GM19238 (cell line): ENCODE data around the gene TBC1D14.

Experiments used
- DNase-seq: peaks from one replicate; pipeline ENCODE4 v3.0.0; 2011; ENCODE audit warnings: low spot score; ENCODE audit not compliant: insufficient read length

The TBC1D14 gene

GRCh38 chr4:6992728-6993677 is 83.4 kb downstream of the TBC1D14 start:
- DNase-seq = no peak

GRCh38 chr4:6996481-6996880 is 86.9 kb downstream of the TBC1D14 start:
- no peak for DNase-seq

- no peak for DNase-seq
Measured at GRCh38 chr4:6999172-7000086, 89.8 kb downstream of the TBC1D14 start.

- no peak for DNase-seq
Measured at GRCh38 chr4:7000421-7001176, 91.0 kb downstream of the TBC1D14 start.

DNA sequence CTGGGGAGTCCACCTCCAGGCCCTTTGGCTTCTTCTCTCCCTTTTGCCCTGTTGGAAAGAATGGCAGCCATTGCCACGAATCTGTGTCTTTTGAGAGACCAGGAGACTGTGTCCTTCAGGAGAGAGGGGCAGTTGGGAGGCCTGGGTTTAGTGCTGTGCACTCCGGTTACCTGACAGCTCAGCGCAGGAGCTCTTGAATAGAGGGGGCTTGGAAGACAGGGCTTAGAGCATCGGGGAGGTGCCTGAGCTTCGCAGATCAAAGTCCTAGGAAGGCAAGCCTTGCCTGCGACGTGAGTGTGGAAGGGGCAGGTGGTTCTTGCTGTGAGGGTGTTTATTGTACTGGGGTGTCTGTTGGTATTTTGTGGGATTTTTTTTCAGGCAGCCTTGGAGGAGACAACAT is 91.6 kb downstream of the TBC1D14 start:
- no peak for DNase-seq

- DNase-seq = no peak
Measured at GRCh38 chr4:7002336-7002735, 92.7 kb downstream of the TBC1D14 start.

- no peak for DNase-seq
Measured at GRCh38 chr4:7003176-7003878, 93.7 kb downstream of the TBC1D14 start.

GRCh38 chr4:7003879-7004240 is 94.2 kb downstream of the TBC1D14 start:
- no peak for DNase-seq

GRCh38 chr4:7004331-7004730 is 94.7 kb downstream of the TBC1D14 start:
- no peak for DNase-seq

GRCh38 chr4:7005571-7005970 is 95.9 kb downstream of the TBC1D14 start:
- no peak for DNase-seq

- no peak for DNase-seq
Measured at GRCh38 chr4:7006411-7006810, 96.8 kb downstream of the TBC1D14 start.

DNA sequence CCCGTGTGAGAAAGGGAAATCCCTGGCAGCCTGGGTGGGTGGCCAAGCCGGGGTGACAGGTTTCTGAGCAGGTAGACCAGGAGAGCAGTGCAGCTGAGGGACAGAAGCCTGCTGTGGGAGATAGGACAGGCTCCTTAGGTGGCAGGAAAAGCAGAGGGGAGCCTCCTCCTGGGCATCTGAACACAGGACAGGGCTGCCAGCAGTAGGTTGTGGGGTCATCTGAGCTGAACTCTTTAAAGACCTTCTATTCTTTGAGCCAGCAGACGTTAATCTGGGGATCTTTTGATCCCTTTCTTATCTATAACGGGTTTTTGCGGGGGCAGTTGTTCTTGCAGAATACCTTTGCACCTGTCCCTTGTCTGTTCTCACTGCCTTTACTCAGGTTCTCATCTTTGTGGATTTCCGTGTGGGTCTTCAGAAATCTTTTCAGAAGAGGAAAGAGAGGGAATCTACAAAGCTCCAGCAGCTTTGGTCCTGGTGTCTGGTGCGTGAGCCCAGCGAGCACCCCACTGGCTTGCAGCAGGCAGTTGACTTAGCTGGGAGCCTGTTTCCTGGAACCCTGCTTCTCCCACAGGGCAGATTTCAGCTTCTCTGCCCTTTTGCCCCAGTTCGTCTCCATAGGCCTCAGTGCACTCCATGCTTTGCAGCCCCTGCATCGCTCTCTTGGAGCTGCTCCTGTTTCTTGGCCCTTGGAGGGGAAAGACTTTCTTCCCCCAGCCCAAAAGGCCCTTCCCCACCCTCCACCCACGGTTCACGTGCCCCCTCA is 97.7 kb downstream of the TBC1D14 start:
- DNase-seq = no peak

- no peak for DNase-seq
Measured at GRCh38 chr4:7007944-7008343, 98.3 kb downstream of the TBC1D14 start.

- DNase-seq = no peak
Measured at GRCh38 chr4:7009564-7009963, 99.9 kb downstream of the TBC1D14 start.

GRCh38 chr4:7013175-7013574 is 103.5 kb downstream of the TBC1D14 start:
- no peak for DNase-seq

DNA sequence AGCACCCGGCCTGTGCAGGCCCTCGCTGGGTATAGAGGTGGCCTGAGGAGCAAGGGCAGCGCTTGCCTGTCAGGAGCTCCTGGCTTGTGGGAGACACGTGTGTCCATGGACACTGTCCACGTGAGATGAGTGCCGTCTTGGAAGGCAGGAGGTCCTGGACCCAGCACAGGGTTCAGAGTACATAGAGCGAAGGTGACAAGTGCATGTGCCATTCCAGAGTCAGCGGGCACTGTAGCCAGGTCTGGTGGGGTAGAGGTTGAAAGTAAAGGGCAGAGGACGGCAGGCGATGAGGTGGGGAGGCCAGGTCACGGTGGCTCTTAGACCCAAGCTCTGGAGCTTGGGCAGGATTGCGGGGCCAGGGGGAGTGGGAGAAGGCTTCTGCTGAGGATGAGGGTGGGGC is 105.2 kb downstream of the TBC1D14 start:
- no peak for DNase-seq

GRCh38 chr4:7015383-7016035 is 105.9 kb downstream of the TBC1D14 start:
- DNase-seq = no peak

GRCh38 chr4:7016086-7016485 is 106.5 kb downstream of the TBC1D14 start:
- DNase-seq = no peak

DNA sequence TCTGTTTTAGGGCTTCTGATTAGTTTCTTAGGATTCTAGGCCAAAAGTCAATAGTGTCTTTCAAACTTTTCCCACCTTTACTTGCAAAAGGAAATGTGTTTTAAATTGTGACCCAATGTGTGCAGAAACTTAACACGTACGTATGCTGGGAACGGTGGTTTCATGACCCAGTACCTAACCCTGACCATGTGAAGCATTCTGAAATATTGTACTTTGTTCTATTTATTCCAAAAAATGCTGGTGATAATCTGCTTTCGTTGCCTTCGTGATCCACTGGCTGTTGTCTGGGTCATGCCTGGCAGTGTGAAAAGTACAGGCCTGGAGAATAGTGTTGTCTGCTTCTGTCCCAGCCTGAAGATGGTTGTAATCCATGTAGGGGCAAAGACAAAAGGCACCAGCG is 106.9 kb downstream of the TBC1D14 start:
- DNase-seq = no peak
